Measurements from ENCODE around the gene SMAD3.

DNA sequence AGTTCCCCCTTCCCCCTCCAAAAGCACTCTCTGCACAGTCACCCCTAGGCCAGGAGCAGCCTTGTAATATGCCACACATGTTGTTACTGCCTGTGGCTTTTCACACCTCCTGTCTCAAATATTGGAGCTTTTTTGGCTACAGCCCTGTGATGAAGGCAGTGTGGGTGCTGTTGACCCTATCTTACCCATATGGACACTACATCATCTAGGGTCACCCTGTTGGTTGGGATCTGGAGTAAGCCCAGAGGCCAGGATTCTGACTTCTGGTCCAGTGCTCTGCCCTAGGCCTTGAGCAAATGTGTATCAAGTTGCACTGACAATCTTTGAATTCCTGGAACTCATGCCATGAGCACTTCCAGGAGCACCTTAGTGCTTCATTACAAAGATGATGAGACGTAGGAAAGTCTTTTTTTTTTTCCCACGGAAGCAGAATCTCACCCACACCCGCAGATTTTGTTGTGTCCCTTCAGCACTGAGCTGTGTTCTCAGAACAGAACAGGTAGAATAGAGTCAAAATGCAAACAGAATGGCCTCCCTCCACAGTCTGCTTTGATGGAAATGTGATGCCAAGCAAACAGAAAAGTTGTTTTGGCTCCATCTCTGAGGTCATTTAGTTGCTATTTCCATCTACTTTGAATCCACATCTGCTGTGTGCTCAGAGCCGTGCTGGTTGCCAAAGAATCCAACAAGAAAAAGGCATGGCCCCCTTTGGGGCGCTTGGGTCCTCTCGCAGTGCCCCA is 49.6 kb downstream of the SMAD3 start:
- TF ChIP-seq, protein P1, sequence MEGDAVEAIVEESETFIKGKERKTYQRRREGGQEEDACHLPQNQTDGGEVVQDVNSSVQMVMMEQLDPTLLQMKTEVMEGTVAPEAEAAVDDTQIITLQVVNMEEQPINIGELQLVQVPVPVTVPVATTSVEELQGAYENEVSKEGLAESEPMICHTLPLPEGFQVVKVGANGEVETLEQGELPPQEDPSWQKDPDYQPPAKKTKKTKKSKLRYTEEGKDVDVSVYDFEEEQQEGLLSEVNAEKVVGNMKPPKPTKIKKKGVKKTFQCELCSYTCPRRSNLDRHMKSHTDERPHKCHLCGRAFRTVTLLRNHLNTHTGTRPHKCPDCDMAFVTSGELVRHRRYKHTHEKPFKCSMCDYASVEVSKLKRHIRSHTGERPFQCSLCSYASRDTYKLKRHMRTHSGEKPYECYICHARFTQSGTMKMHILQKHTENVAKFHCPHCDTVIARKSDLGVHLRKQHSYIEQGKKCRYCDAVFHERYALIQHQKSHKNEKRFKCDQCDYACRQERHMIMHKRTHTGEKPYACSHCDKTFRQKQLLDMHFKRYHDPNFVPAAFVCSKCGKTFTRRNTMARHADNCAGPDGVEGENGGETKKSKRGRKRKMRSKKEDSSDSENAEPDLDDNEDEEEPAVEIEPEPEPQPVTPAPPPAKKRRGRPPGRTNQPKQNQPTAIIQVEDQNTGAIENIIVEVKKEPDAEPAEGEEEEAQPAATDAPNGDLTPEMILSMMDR (IDR thresholded peaks at IDR 0.05): no peak
- TF ChIP-seq EZH2 (IDR thresholded peaks at IDR 0.05; ENCODE audit: borderline replicate concordance, insufficient read depth, low read depth, low read length, poor library complexity, severe bottlenecking): no peak
